HG03520 (cell line): ENCODE measurements around the gene GOLGA8B.
"Not testable (repeated sequence)": the region's sequence is repeated elsewhere in the genome, so short reads cannot be mapped to it uniquely, and the experiment has no call there.

Source experiments
- ATAC-seq: cut with Tn5 transposase; IDR thresholded peaks from one replicate; pipeline ENCODE4 v1.9.1; 2021; ENCODE audit warnings: mild to moderate bottlenecking, moderate library complexity; ENCODE audit not compliant: unreplicated experiment

GOLGA8B gene

GRCh38 chr15:34564711-34565110 is 18.7 kb downstream of the GOLGA8B start:
- not testable (repeated sequence) for ATAC-seq

- ATAC-seq = not testable (repeated sequence)
Observed at GRCh38 chr15:34560814-34561213, 22.6 kb downstream of the GOLGA8B start.

GRCh38 chr15:34559764-34560163 is 23.7 kb downstream of the GOLGA8B start:
- not testable (repeated sequence) for ATAC-seq

DNA sequence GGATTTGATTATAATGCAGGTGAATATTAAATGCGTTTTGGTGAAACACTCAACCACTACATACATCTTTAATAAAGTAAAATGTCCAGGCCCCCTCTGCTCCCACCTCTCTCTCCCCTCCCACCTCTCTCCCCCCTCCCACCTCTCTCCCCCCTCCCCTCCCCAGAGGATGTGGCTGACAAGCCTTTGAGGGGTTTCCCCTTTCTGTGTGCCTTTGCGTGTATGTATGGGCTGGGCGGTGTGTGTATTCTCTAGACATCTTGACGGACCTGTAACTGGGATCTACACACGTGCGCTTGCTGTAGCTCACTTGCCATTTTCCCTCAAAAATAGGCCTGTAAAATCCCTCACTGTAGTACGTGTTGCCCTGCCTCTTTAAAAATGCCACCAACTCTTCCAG is 28.3 kb downstream of the GOLGA8B start:
- ATAC-seq = not testable (repeated sequence)

GRCh38 chr15:34554716-34555115 is 28.7 kb downstream of the GOLGA8B start:
- ATAC-seq = not testable (repeated sequence)

DNA sequence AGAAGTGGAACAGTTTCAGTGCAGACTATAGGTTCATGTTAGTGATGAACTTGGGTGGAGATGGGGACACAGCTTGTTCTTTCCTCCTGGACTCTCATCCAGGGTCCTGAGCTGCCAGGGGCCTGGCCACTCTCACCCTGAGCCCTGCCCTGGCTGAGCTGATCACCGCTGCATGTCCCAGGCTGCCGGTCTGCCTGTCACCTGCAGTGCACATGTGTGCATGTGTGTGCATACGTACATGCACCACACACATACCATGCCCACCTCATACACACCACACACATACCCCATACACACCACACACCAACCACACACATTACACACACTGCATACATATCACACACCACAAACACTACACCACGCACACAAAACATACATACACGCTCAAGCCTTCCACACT is 29.3 kb downstream of the GOLGA8B start:
- not testable (repeated sequence) for ATAC-seq

DNA sequence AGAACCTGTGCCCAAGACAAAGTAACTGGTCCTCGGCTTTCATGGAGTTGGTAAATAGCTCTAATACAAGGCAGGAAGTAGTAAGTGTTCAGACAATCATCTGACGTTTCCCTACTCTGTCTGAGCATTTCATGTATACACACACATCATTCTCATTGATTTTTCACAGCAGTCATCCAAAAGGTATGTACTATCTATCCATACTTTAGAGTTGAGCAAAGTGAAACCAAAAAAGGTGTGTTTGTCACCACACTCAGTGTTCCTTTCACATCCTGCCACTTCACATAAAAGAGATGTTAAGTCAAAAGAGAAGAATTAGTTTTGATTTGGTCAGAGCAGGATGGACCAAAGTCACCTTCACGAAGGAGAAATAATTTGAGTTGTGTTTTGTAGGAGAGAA is 33.3 kb downstream of the GOLGA8B start:
- not testable (repeated sequence) for ATAC-seq

DNA sequence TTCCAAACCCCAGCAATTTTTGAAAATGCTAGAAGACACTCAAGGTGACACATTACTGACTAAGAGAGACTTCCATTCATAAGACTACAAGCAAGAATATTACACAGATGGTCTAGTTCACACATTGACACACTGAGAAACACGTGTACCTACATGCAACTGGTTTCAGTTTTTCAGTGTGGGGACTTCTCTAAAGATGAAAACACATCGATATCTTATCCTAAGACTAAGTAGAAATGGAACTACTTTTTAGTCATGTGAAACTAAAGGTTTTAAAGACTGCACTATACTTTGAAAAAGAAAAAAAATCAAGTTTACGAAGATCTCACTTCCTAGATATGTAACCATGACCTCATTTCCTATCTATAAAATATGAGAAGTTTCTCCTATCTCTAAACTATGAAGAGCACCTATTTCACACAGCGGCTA is 34.1 kb downstream of the GOLGA8B start:
- not testable (repeated sequence) for ATAC-seq

GRCh38 chr15:34543860-34544649 is 39.4 kb downstream of the GOLGA8B start:
- ATAC-seq = not testable (repeated sequence)

DNA sequence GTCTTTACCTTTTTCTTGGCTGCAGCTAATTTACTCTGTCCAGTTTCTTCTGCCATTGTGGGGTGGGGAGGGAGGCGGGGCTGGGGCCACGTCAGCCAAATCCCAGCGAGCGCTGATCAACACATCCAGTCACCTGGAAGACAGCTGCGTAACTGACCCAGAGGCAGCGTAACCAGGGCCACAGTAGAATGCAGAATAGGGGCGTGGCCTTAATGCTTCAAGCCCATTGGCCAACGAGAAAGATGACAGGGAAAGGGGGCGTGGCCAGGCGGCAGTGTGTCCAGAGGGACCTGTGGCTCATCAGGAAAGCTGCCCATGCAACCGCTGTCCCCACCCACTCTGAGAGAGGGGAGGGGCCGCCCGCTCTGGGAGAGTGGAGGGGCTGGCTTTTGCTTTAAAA is 47.6 kb downstream of the GOLGA8B start:
- ATAC-seq = not testable (repeated sequence)
